Caco-2 (cell line): ENCODE data around the gene GMIP. TPM values are rescaled to one million over a fixed set of nuclear protein-coding genes. Genes with fewer than 3 reads are reported as not detected.
"Not testable (repeated sequence)": the region's sequence is repeated elsewhere in the genome, so short reads cannot be mapped to it uniquely, and the experiment has no call there.

Source experiments
- BruUV-seq: library from RNA; stranded (reverse); fragments of 400-500 nt; replicated peaks from 2 replicates; lab custom pipeline; 2021; lab: Mats Ljungman, UMichigan
- CTCF ChIA-PET: fragments of 300-600 bp; sonication (Branson Sonifier 250); formaldehyde crosslinking; loops from one replicate; lab custom pipeline; 2022; ENCODE audit warnings: antibody characterized with exemption; lab: Charles Lee
- POLR2A ChIA-PET: fragments of 300-600 bp; sonication (Branson Sonifier 250); formaldehyde crosslinking; loops from one replicate; lab custom pipeline; 2022; ENCODE audit warnings: antibody characterized with exemption; lab: Charles Lee
- DNase-seq, 2 experiments: peaks; one replicate each; pipeline versions ENCODE4 v3.0.0 to v3.0.0-alpha.2; 2020 to 2022
- H3K27me3 ChIP-seq: replicated peaks from 2 replicates; pipeline ENCODE4 v1.6.0; 2011; ENCODE audit warnings: low read length; ENCODE audit not compliant: control insufficient read depth, insufficient read depth
- H3K36me3 ChIP-seq: 2 replicates; pipeline ENCODE4 v1.5.1; 2011; ENCODE audit warnings: low read length; ENCODE audit not compliant: control insufficient read depth, insufficient read depth
- H3K4me1 ChIP-seq: fragments of 250-450 bp; sonication (Bioruptor Pico); 2 replicates; pipeline ENCODE4 v1.5.1; 2020; ENCODE audit warnings: mild to moderate bottlenecking
- H3K4me3 ChIP-seq: 2 replicates; pipeline ENCODE4 v1.5.1; 2011; ENCODE audit warnings: low read depth, mild to moderate bottlenecking, control low read depth, low read length
- H3K9me3 ChIP-seq: fragments of 250-450 bp; sonication (Bioruptor Pico); 2 replicates; pipeline ENCODE4 v1.5.1; 2020; ENCODE audit warnings: mild to moderate bottlenecking, moderate library complexity
- H3K27ac Mint-ChIP-seq: one replicate; pipeline ENCODE4 v1.8.0; 2022; ENCODE audit warnings: mixed read lengths; ENCODE audit not compliant: unreplicated experiment
- H3K27me3 Mint-ChIP-seq: one replicate; pipeline ENCODE4 v1.8.0; 2022; ENCODE audit warnings: mixed read lengths; ENCODE audit not compliant: insufficient read depth, unreplicated experiment
- H3K36me3 Mint-ChIP-seq: one replicate; pipeline ENCODE4 v1.8.0; 2022; ENCODE audit warnings: mild to moderate bottlenecking, mixed read lengths; ENCODE audit not compliant: insufficient read depth, unreplicated experiment
- H3K4me1 Mint-ChIP-seq: one replicate; pipeline ENCODE4 v1.8.0; 2022; ENCODE audit warnings: low read depth, mixed read lengths; ENCODE audit not compliant: unreplicated experiment
- H3K4me3 Mint-ChIP-seq: one replicate; pipeline ENCODE4 v1.8.0; 2022; ENCODE audit warnings: mild to moderate bottlenecking, moderate library complexity, mixed read lengths; ENCODE audit not compliant: unreplicated experiment
- H3K9me3 Mint-ChIP-seq: one replicate; pipeline ENCODE4 v1.8.0; 2022; ENCODE audit warnings: mixed read lengths; ENCODE audit not compliant: unreplicated experiment
- intact Hi-C: fragments of 100-400 bp; cut with micrococcal nuclease; formaldehyde crosslinking; loops from one replicate; pipeline ENCODE4 v1.10.0; 2022; ENCODE audit not compliant: unreplicated experiment
- total RNA-seq: library from RNA; stranded (reverse); gene quantifications from 2 replicates; pipeline ENCODE4 v1.2.3, GENCODE V29; 2022
- TF ChIP-seq, protein P1 (sequence below), 2 experiments: fragments of 200-600 bp in 1 of 2; IDR thresholded peaks; 1 replicate in 1 of 2; 2 replicates in 1 of 2; pipeline versions ENCODE4 v1.5.1 to v1.8.0; 2011 to 2022; ENCODE audit warnings: antibody characterized with exemption in 1 of 2, control low read depth in 1 of 2, inconsistent platforms in 1 of 2, low read depth in 1 of 2, low read length in 1 of 2, mild to moderate bottlenecking in 1 of 2, moderate library complexity in 1 of 2; ENCODE audit not compliant: insufficient read depth in 1 of 2, severe bottlenecking in 1 of 2, unreplicated experiment in 1 of 2

GMIP gene
- total RNA-seq, 1 experiment from 2014 or later, result 8.6 TPM

GRCh38 chr19:19615086-19615485 is 28.4 kb downstream of the GMIP start:
- peaks cover 6% of the 10 kb centered on the region for H3K4me1 Mint-ChIP-seq
- intact Hi-C loops, result loop anchor here (5.0 kb wide), 1 partner anchor 63 kb away; no protein-coding TSS in a partner anchor
- H3K4me3 Mint-ChIP-seq, result no peak overlapping the region
- POLR2A ChIA-PET, result no interaction called here
- H3K9me3 ChIP-seq, result no peaks in the 10 kb centered on the region
- H3K27ac Mint-ChIP-seq, result no peak overlapping the region
- CTCF ChIA-PET, result no interaction called here
- TF ChIP-seq, protein P1, sequence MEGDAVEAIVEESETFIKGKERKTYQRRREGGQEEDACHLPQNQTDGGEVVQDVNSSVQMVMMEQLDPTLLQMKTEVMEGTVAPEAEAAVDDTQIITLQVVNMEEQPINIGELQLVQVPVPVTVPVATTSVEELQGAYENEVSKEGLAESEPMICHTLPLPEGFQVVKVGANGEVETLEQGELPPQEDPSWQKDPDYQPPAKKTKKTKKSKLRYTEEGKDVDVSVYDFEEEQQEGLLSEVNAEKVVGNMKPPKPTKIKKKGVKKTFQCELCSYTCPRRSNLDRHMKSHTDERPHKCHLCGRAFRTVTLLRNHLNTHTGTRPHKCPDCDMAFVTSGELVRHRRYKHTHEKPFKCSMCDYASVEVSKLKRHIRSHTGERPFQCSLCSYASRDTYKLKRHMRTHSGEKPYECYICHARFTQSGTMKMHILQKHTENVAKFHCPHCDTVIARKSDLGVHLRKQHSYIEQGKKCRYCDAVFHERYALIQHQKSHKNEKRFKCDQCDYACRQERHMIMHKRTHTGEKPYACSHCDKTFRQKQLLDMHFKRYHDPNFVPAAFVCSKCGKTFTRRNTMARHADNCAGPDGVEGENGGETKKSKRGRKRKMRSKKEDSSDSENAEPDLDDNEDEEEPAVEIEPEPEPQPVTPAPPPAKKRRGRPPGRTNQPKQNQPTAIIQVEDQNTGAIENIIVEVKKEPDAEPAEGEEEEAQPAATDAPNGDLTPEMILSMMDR (IDR thresholded peaks at IDR 0.05; ENCODE audit: insufficient read depth in 1 of 2, low read depth in 1 of 2, low read length in 1 of 2, severe bottlenecking in 1 of 2, unreplicated experiment in 1 of 2), result no peak
- DNase-seq, result no peak
- H3K4me1 ChIP-seq, result peaks cover 14% of the 10 kb centered on the region
- H3K27me3 Mint-ChIP-seq, result no peaks in the 10 kb centered on the region
- H3K9me3 Mint-ChIP-seq, result no peaks in the 10 kb centered on the region
- BruUV-seq, result no TSS peak
- H3K27me3 ChIP-seq, result no peaks in the 10 kb centered on the region
- no peak overlapping the region for H3K4me3 ChIP-seq
- peaks cover 10% of the 10 kb centered on the region for H3K36me3 Mint-ChIP-seq
- no peaks in the 10 kb centered on the region for H3K36me3 ChIP-seq

GRCh38 chr19:19613506-19613905 is 30.0 kb downstream of the GMIP start:
- TF ChIP-seq, protein P1 (IDR thresholded peaks at IDR 0.05; ENCODE audit: insufficient read depth in 1 of 2, low read depth in 1 of 2, low read length in 1 of 2, severe bottlenecking in 1 of 2, unreplicated experiment in 1 of 2), result no peak
- H3K4me3 ChIP-seq, result no peak overlapping the region
- H3K4me1 Mint-ChIP-seq, result peaks cover 6% of the 10 kb centered on the region
- CTCF ChIA-PET, result interaction anchor here (0.5 to 0.9 kb wide), 4 partner anchors 11 to 84 kb away, joined by 3 to 6 read pairs (median 4); no protein-coding TSS in a partner anchor
- peak; percentile 53 to 71 for DNase-seq
- H3K36me3 Mint-ChIP-seq, result peaks cover 1% of the 10 kb centered on the region
- no TSS peak for BruUV-seq
- no peaks in the 10 kb centered on the region for H3K27me3 Mint-ChIP-seq
- POLR2A ChIA-PET, result interaction anchor here (0.7 to 1.0 kb wide), 2 partner anchors 15 to 246 kb away, joined by 4 read pairs; partner anchors contain the start of gene LPAR2
- H3K4me3 Mint-ChIP-seq, result no peak overlapping the region
- peaks cover 14% of the 10 kb centered on the region for H3K4me1 ChIP-seq
- no peaks in the 10 kb centered on the region for H3K9me3 ChIP-seq
- H3K27ac Mint-ChIP-seq, result peak overlapping the region; percentile 74
- intact Hi-C loops, result no loop called here
- no peaks in the 10 kb centered on the region for H3K9me3 Mint-ChIP-seq
- H3K27me3 ChIP-seq, result no peaks in the 10 kb centered on the region
- H3K36me3 ChIP-seq, result no peaks in the 10 kb centered on the region

DNA sequence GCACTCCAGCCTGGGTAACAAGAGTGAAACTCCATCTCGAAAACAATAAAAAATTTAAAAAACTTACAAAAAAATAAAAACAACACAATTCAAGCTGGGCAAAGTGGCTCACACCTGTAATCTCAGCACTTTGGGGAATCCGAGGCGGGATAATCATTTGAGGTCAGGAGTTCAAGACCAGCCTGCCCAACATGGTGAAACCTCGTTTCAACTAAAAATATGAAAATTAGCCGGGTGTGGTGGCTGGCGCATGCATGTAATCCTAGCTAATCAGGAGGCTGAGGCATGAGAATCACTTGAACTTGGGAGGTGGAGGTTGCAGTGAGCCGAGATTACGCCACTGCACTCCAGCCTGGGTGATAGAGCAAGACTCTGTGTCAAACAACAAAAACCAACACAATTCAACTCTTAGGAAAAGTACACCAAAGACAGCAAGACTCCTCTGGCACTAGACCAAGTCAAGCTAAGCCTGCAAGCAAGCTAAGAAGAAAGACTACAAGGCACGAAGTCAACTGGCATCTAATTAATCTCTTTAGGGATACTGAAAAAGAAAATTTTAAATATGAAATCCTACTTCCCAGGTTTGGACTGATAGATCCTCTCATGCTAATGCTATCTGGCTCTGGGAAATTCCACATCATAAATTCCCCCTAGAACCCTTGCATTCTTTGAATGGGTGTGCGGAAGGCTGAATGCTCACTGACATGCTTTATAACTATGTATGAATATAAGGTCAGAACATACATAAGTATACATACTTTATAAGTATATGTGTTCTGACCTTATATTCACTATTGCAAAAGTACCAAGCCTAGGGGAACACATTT is 32.9 kb downstream of the GMIP start:
- DNase-seq, result no peak
- Mint-ChIP-seq H3K4me1 (peaks cover 6% of the 10 kb centered on the region), H3K27me3 (no peaks in the 10 kb centered on the region), H3K4me3 (no peak overlapping the region), H3K9me3 (no peaks in the 10 kb centered on the region), H3K27ac (no peak overlapping the region), H3K36me3 (no peaks in the 10 kb centered on the region)
- intact Hi-C loops, result no loop called here
- TF ChIP-seq, protein P1 (IDR thresholded peaks at IDR 0.05; ENCODE audit: insufficient read depth in 1 of 2, low read depth in 1 of 2, low read length in 1 of 2, severe bottlenecking in 1 of 2, unreplicated experiment in 1 of 2), result no peak
- ChIA-PET POLR2A (interaction anchor here (0.7 kb wide), 1 partner anchor 38 kb away, joined by 4 read pairs; no protein-coding TSS in a partner anchor), CTCF (no interaction called here)
- Histone ChIP-seq H3K4me1 (peaks cover 18% of the 10 kb centered on the region), H3K9me3 (no peaks in the 10 kb centered on the region), H3K27me3 (no peaks in the 10 kb centered on the region), H3K4me3 (no peak overlapping the region), H3K36me3 (no peaks in the 10 kb centered on the region)
- BruUV-seq, result no TSS peak

DNA sequence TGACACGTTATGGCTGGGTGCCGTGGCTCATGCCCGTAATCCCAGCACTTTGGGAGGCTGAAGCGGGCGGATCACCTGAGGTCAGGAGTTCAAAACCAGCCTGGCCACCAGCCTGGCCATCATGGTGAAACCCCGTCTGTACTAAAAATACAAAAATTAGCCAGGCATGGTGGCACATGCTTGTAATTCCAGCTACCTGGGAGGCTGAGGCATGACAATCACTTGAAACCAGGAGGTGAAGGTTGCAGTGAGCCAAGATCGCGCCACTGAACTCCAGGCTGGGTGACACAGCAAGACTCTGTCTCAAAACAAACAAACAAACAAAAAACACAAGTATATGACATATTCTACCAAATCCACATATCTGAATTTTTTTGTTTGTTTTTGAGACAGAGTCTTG is 36.8 kb downstream of the GMIP start:
- H3K27ac Mint-ChIP-seq, result peak overlapping the region; percentile 48
- not testable (repeated sequence) for DNase-seq

More for the DNA sequence above, 36.8 kb downstream of the GMIP start:
- H3K36me3 ChIP-seq, H3K4me3 ChIP-seq, H3K9me3 ChIP-seq, H3K4me1 Mint-ChIP-seq, H3K9me3 Mint-ChIP-seq, H3K27me3 Mint-ChIP-seq, H3K36me3 Mint-ChIP-seq, H3K27me3 ChIP-seq, intact Hi-C loops, H3K4me3 Mint-ChIP-seq, POLR2A ChIA-PET, BruUV-seq, H3K4me1 ChIP-seq, CTCF ChIA-PET: not testable (repeated sequence)
